Smooth muscle cell (in vitro differentiated cells): Measurements from ENCODE around the gene DGKA. TPM values are rescaled to one million over a fixed set of nuclear protein-coding genes. Genes with fewer than 3 reads are reported as not detected.

Experiments used
- DNase-seq: peaks from one replicate; lab custom pipeline; 2025; ENCODE audit not compliant: unreplicated experiment; lab: John Stamatoyannopoulos, UW
- H2AFZ ChIP-seq: fragments of 200-600 bp; sonication (generic); 2 replicates; pipeline ENCODE4 v1.6.0; 2016; ENCODE audit warnings: antibody characterized with exemption, low read depth, mild to moderate bottlenecking
- H3F3A ChIP-seq: fragments of 200-600 bp; sonication (generic); 2 replicates; pipeline ENCODE4 v1.6.0; 2017; ENCODE audit warnings: antibody characterized with exemption, low read depth
- H3K27ac ChIP-seq: fragments of 200-600 bp; sonication (generic); 2 replicates; pipeline ENCODE4 v1.5.1; 2016; ENCODE audit warnings: low read depth, mild to moderate bottlenecking
- H3K27me3 ChIP-seq: fragments of 200-600 bp; sonication (generic); 2 replicates; pipeline ENCODE4 v1.6.1; 2016; ENCODE audit warnings: low read depth, mild to moderate bottlenecking
- H3K36me3 ChIP-seq: fragments of 200-600 bp; sonication (generic); 2 replicates; pipeline ENCODE4 v1.5.1; 2016; ENCODE audit warnings: low read depth
- H3K4me1 ChIP-seq: fragments of 200-600 bp; sonication (generic); 2 replicates; pipeline ENCODE4 v1.5.1; 2016; ENCODE audit warnings: low read depth
- H3K4me2 ChIP-seq: fragments of 200-600 bp; sonication (generic); 2 replicates; pipeline ENCODE4 v1.6.0; 2016; ENCODE audit warnings: mild to moderate bottlenecking
- H3K4me3 ChIP-seq: fragments of 200-600 bp; sonication (generic); 2 replicates; pipeline ENCODE4 v1.5.1; 2016; ENCODE audit warnings: mild to moderate bottlenecking
- H3K79me2 ChIP-seq: fragments of 200-600 bp; sonication (generic); 2 replicates; pipeline ENCODE4 v1.6.0; 2016; ENCODE audit warnings: low read depth, mild to moderate bottlenecking
- H3K9ac ChIP-seq: fragments of 200-600 bp; sonication (generic); 2 replicates; pipeline ENCODE4 v1.6.0; 2016; ENCODE audit warnings: low read depth
- H3K9me3 ChIP-seq: fragments of 200-600 bp; sonication (generic); replicated peaks from 2 replicates; pipeline ENCODE4 v1.5.1; 2016; ENCODE audit warnings: low read depth
- H4K20me1 ChIP-seq: fragments of 200-600 bp; sonication (generic); 2 replicates; pipeline ENCODE4 v1.6.0; 2016; ENCODE audit warnings: low read depth
- WGBS: methylation state at CpG from one replicate; pipeline ENCODE4 v1.1.7; 2016; ENCODE audit warnings: low lambda C conversion rate; 5-methylcytosine and 5-hydroxymethylcytosine counted together
- polyA plus RNA-seq: library from polyadenylated mRNA; unstranded; fragments of >200 nt; fragmentation: Nextera tagmentation; extraction: Ambion mirVana; gene quantifications from 2 replicates; pipeline ENCODE4 v1.2.1, GENCODE V29; 2016
- total RNA-seq: library from RNA; depleted of rRNA; stranded (reverse); fragments of >200 nt; gene quantifications from 2 replicates; pipeline ENCODE4 v1.2.3, GENCODE V29; 2014
- TF ChIP-seq, protein P1 (sequence below): fragments of 200-600 bp; sonication (generic); IDR thresholded peaks from 2 replicates; pipeline ENCODE4 v1.5.1; 2017; ENCODE audit warnings: borderline replicate concordance, mild to moderate bottlenecking, antibody characterized with exemption; ENCODE audit not compliant: insufficient read depth, poor library complexity, severe bottlenecking

DGKA gene
- total and polyA plus RNA-seq, 2 experiments from 2014 or later, result 66.3 to 87.1 TPM

DNA sequence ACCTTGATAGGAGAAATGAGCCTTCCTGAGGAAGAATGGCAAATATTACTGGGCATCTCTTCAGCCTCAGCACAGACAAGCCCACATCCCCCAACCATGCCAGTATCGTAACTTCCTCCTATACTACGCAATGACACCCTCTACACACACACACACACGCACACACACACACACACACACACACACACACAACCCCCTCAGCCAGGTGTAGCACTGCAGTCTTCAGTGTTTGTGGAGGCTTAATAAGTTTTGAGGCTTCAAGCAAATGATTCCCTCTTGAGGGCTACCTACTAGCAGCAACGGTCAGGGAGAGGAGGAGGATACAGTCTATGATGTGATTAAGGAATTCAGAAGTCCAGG, 1.6 kb downstream of the DGKA start:
- Histone ChIP-seq H3K4me1 (peaks cover 13% of the 10 kb centered on the region), H3K4me3 (peak overlapping the region; percentile 83), H3F3A (peaks cover 24% of the 10 kb centered on the region), H4K20me1 (no peaks in the 10 kb centered on the region), H3K27me3 (no peaks in the 10 kb centered on the region), H3K4me2 (peak overlapping the region; percentile 95), H3K9me3 (no peaks in the 10 kb centered on the region), H3K36me3 (no peaks in the 10 kb centered on the region), H3K27ac (peak overlapping the region; percentile 75), H3K9ac (peak overlapping the region; percentile 82), H3K79me2 (peaks cover 23% of the 10 kb centered on the region), H2AFZ (peak overlapping the region; percentile 92)
- WGBS, result 10% methylated on average over 4 of the region's 4 CpGs
- DNase-seq, result no peak
- TF ChIP-seq, protein P1, sequence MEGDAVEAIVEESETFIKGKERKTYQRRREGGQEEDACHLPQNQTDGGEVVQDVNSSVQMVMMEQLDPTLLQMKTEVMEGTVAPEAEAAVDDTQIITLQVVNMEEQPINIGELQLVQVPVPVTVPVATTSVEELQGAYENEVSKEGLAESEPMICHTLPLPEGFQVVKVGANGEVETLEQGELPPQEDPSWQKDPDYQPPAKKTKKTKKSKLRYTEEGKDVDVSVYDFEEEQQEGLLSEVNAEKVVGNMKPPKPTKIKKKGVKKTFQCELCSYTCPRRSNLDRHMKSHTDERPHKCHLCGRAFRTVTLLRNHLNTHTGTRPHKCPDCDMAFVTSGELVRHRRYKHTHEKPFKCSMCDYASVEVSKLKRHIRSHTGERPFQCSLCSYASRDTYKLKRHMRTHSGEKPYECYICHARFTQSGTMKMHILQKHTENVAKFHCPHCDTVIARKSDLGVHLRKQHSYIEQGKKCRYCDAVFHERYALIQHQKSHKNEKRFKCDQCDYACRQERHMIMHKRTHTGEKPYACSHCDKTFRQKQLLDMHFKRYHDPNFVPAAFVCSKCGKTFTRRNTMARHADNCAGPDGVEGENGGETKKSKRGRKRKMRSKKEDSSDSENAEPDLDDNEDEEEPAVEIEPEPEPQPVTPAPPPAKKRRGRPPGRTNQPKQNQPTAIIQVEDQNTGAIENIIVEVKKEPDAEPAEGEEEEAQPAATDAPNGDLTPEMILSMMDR, result no peak

DNA sequence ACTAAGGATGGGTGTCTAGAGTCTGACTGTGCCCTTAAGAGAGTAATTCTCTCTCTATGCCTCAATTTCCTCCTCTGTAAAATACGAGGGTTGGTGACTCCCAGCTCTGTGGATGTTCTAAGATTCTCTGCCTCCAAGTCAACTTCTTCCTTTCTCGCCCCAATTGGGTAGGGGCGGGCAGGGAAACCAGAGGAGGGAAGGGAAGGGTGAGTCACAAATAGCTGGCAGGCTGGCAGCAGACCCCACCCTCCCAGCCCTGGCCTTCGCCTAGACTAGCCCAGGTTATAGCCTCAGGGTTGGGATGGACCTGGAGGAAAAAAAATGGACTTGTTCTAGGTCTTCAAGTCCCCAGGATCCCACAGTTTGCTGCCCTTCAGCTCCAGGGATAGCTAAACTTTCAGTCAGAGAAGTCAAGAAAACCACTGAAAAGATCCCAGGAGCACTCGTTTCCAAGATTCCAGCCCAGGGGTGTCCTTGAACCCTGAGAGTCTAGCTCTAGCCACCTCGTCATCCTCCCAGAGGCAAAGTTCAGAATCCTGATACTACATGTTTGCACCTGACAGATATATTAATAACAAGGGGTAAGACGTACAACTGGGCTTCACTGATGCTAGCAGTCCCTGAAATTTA, 2.3 kb downstream of the DGKA start:
- Histone ChIP-seq H3K27me3 (no peaks in the 10 kb centered on the region), H2AFZ (peak overlapping the region; percentile 92), H3K9ac (peak overlapping the region; percentile 82), H3F3A (peaks cover 24% of the 10 kb centered on the region), H3K27ac (peak overlapping the region; percentile 75), H3K79me2 (peaks cover 18% of the 10 kb centered on the region), H3K9me3 (no peaks in the 10 kb centered on the region), H3K4me3 (peak overlapping the region; percentile 83), H3K4me2 (peak overlapping the region; percentile 95), H4K20me1 (no peaks in the 10 kb centered on the region), H3K36me3 (no peaks in the 10 kb centered on the region), H3K4me1 (peaks cover 13% of the 10 kb centered on the region)
- TF ChIP-seq, protein P1, result no peak
- DNase-seq, result no peak
- WGBS, result 64% methylated on average over 5 of the region's 7 CpGs

DNA sequence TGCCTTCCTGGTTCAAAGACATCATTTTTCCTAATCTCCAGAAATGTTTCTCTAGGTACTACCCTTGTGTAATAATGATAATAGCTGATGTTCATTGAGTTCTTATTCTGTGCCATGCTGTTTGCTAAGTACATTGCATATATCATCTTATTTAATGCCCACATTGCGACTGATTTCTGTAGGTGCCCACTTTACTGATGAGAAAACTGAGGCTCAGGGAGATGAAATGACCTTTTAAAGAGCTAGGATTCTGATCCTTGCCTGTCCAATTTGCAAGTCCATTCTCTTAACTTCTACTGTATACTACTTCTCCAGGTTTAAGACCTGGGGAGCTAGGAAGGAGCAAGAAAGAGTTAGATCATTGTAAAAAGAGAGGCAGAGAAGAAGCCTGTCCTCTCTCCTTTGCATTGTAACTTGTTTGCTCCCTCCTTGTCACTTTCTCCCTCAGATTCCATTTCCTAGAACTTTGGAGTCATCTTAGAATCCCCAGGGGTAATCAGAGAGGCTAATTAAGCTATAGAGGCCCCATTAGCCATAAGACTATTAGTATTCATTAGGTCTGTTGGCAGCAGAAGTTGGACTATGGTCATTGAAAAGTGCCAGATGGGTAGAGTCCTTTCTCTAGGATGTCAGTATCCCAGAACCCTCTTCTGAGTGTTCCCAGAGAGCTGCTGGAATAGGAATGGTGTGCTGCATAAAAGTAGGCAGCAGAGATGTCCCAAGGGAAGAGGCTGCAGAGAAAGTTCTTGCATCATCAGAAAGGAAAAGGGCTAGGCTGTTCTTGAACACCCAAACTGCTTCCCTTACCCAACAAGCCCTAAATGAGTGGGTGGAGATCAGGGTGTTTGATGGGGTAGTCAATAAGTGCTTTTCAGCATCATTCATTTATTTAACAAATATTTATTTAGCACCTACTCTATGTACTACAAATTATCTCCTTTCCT, 3.1 kb downstream of the DGKA start:
- Histone ChIP-seq H3K4me3 (no peak overlapping the region), H3K4me1 (peaks cover 13% of the 10 kb centered on the region), H3K27me3 (no peaks in the 10 kb centered on the region), H3F3A (peaks cover 24% of the 10 kb centered on the region), H3K9me3 (no peaks in the 10 kb centered on the region), H3K79me2 (peaks cover 12% of the 10 kb centered on the region), H4K20me1 (no peaks in the 10 kb centered on the region), H3K4me2 (peak overlapping the region; percentile 95), H3K27ac (no peak overlapping the region), H3K9ac (no peak overlapping the region), H2AFZ (no peak overlapping the region), H3K36me3 (no peaks in the 10 kb centered on the region)
- WGBS, result 100% methylated on average over 1 of the region's 1 CpG
- no peak for DNase-seq
- TF ChIP-seq, protein P1, result no peak
